Activated gamma-delta T cell (primary cell): ENCODE results near the gene CRELD2.
A peak's percentile ranks its signal among the peaks of the same experiment; 100 is the strongest.

Source experiments
- DNase-seq: peaks from one replicate; lab custom pipeline; 2025; lab: John Stamatoyannopoulos, UW

CRELD2 gene

DNA sequence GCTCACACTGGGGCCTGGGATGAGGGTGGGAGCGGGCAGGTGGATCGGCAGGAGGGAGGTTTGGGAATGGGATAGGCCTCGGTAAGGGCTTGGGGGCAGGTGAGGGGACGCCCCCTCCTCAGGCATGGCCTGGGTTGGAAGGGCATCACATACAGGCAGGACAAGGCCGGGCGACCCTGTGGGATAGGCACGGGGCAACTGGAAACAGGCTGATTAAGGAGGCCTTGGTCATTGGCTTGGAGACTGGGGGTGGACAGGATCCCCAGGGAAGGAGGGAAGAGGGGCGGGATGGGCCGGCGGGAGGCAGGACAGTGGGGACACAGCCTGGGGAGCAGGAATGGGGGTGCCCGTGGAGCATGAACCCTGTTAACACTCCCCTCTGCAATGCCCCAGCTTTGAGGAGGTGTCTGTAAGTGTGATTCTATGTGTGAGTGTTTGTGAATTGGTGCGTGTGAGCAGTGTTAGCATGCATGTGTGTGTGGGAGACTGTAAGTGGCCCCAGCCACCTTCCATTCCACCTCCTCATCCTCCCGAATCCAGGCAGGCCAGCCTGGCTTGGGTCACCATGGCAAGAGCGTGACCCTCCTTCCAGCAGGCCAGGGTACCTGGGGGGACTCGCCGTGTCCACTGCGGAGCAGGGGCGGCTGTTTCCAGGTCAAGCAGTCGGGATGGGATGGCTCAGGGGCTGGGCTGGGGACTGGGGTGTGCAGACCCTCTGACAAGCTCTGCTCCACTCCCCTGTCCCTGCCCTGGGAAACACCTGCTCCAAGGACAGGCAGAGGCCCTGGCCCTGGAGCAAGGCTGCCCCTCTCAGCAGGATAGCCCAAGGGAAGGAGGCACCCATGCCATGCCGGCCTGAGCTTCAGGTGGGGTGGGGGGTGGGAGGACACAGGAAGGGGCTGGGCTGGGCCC lies 38.7 kb downstream of the CRELD2 start:
- no peak for DNase-seq

- DNase-seq = no peak
Observed at GRCh38 chr22:49957826-49958365, 39.5 kb downstream of the CRELD2 start.

GRCh38 chr22:49958366-49958921 lies 40.0 kb downstream of the CRELD2 start:
- no peak for DNase-seq

- DNase-seq = no peak
Observed at GRCh38 chr22:49958931-49959781, 40.7 kb downstream of the CRELD2 start.

DNA sequence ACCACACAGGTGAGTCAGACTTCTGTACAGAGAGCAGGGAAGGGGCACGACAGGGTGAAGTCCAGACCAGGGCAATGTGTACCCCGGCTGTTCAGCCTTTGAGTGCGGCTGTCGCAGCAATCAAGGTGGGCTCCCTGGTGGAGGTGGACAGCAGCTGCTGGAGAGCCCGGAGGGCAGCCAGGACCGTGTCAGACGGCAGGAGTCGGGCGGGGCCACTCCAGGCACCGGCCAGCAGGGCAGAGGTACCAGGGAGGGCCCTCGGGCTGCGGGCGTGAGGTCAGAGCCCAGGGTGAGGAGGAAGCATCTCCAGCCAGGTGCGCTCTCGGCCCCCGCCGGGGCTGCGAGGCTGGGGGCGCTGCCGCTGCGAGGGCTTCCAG lies 41.3 kb downstream of the CRELD2 start:
- DNase-seq = no peak

DNA sequence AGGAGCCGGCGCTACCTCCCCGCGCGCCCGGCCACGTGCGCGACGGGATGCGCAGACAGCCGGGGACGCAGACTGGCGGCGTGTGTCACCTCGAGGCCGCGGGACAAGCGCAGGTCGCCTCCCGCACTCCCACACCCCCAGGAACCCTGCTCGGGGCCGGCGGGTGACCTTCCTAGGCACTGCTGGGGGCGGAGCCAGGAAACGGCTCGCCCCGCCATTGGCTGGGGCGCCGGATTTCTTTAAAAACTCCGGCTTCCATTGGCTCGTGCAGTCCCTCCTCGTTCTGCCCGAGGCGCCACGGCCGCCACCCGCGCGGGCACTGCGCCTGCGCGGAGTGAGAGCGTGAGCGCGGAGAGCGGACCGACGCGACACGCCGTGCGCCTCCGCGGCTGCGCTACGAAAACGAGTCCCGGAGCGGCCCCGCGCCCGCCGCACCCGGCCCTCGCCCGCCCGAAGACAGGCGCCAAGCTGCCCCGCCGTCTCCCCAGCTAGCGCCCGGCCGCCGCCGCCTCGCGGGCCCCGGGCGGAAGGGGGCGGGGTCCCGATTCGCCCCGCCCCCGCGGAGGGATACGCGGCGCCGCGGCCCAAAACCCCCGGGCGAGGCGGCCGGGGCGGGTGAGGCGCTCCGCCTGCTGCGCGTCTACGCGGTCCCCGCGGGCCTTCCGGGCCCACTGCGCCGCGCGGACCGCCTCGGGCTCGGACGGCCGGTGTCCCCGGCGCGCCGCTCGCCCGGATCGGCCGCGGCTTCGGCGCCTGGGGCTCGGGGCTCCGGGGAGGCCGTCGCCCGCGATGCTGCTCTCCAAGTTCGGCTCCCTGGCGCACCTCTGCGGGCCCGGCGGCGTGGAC lies 41.9 kb downstream of the CRELD2 start, which contains the start of gene PIM3:
Gene PIM3, plus strand, starts transcription at position 614 of the 846 bp plus-strand sequence. Its CDS starts 176 bp downstream, at position 790.
- peak; percentile 90 for DNase-seq

DNA sequence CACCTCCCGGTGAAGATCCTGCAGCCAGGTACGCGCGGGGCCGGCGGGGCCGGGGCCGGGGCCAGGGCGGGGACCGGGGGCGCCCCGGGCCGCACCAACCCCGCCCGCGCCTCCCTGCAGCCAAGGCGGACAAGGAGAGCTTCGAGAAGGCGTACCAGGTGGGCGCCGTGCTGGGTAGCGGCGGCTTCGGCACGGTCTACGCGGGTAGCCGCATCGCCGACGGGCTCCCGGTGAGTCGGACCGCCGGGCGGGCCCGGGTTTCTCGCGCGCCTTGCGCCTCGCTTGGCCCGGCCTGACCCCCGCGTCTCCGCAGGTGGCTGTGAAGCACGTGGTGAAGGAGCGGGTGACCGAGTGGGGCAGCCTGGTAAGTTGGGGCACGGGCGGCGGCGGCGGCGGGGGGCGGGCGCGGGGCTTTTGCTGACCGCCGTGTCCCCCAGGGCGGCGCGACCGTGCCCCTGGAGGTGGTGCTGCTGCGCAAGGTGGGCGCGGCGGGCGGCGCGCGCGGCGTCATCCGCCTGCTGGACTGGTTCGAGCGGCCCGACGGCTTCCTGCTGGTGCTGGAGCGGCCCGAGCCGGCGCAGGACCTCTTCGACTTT lies 42.7 kb downstream of the CRELD2 start:
- DNase-seq = peak; percentile 44

GRCh38 chr22:49961601-49962011 lies 43.2 kb downstream of the CRELD2 start:
- no peak for DNase-seq

DNA sequence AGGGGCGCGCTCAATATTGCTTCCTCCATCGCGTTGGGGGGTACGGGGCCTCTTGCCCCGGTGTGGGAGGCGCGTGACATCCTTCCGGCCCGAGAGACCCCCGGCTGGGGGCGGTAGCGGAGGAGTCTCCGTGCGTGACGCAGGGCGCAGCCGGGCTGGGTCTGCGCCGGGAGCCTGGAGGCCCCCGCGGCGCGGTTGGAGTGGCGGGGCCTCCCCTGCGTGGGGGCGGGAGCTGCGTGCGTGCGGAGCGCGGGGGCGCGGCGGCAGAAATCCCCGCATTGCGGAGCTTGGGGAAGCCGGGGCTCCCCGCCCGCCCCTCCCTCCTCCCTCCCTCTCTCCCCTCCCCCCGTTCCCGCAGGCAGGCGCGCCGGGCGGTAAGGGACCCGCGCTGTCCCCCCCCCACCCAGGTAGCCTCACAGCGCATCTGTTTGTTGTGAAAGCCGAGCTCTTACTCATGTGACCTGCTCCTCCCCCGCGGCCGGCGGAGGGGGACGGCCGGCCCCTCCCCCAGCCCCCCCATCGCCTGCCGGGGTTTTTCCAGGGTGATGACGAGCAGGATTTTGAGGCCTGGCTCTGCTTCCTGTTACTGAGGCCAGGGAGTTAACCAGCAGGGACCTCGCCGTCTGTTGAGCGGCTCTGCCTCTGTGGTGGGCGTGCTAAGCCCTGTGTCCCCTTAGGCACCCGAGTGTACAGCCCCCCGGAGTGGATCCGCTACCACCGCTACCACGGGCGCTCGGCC lies 43.7 kb downstream of the CRELD2 start:
- DNase-seq = peak; percentile 95

- DNase-seq = no peak
Observed at GRCh38 chr22:49962751-49963646, 44.6 kb downstream of the CRELD2 start.

- no peak for DNase-seq
Observed at GRCh38 chr22:49963647-49964026, 45.2 kb downstream of the CRELD2 start.

DNA sequence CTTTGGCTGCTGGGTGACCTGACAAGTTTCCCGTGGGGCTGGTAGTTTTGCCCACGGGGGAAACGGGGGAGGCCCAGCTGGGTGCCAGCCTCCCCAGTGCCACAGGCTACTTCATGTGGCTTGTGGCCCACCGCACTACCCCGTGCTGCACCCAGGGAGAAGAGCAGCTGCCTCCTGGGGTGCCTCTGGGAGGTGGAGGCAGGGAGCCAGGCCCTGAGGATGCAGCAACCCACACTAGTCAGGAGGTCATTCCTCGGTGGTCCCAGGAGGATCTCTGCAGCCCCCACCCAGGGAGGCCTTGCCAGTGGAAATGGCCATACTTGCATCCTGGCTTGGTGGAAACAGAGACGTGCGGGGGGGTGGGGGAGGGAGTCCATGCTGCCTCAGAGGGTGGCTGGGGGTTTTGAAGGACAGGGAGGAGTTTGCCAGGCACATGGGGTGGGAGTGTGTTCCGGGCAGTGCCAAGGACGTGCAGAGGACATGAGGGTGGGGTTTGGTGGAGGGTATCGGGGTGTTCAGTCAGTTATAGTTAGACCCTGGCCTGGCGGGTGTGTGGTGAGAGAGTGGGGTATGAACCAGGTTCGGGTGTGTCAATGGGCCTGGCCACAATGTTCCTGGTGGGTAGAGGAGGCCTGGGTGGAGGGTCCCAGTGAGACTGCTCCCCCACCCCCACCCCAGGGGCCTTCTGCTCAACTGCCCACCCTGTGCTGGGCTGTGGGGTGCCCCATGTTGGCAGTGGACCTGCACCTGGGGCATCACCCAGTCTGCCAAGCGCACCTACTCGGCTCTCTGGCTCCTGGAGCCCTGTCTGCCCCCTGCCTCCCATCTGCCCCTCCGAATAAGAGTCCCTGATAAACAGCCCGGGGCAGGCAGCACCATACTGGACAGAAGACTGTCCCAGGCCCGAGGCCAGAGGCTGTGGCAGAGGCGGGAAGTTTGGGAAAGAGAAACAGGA lies 46.0 kb downstream of the CRELD2 start:
- DNase-seq = no peak

GRCh38 chr22:49965091-49966040 lies 46.9 kb downstream of the CRELD2 start:
- DNase-seq = no peak

DNA sequence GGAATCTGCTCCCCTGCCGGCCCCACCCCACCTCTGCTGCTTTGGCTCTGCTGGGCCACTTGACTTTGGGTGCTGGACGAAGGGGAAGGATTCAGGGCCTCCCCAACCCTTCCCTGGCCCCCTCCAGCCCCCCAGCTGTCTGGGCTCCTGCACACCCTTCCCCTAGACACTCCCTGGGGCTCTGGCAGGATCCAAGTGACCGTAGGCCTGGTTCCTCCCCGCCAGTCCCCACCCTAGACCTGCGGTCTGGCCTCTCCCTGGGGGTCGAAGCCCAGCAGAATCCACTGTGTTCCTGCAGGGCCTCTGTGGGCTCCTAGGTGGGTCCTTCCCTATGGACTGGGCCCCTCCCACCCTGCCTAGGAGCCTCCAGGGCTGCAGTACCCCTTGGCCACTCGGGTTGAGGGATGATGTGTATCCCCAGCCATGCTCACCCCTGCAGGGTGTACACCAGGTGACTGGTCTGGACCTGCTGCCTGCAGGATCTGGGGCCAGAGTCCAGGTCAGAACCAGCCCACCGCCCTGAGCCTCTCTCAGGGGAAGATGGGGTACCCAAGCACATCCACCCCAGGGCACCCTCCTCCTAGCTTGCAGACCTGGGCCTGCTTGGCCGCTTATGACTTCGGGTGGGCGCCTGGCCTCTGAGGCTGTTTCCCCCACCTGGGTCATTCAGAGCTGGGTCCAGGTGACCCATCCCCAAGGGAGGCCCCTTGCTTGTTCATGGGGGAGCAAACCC lies 47.8 kb downstream of the CRELD2 start:
- no peak for DNase-seq

DNA sequence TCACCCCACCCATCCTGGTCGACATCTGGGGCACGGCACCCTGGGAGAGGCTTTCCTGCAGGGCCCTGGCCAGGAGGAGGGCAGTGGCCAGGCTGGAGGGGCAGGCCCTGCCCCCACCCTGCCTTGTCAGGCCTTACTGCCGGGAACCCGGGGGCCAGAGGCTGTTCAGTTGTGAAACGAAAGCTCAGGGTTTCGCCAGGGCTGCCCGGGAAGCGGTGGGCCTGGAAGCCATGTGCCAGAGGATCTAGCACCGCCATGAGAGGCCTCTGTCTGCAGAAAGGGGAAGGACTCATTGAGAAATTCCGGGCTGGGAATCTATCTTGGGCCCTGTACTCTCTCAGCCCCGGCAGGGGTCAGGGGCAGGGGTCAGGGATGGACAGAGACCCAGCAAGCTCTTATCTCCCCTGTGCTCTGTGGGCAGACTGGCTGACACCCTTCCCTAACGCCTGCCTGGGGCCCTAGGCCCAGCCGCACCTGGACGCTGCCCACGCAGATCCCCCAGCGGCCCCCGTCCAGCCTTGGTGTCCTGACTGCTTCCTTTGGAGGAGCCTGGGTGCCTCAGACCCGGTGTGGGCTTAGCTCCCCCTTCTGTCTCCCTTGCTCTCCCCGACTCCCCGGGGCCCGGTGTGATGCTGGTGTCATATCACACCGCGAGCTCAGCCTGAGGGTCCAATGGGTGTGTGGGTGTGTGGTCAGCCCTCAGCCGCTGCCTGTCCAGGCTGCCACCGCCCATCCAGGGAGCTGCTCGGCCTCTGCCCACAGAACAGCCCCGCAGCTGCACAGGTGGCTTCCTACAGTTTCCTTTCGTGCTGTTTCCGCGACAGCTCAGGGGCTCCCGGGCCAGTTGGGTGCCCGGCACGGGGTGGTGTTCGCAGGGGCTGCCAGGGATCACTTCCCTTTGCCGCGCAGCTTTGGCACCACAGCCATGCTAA lies 48.6 kb downstream of the CRELD2 start:
- no peak for DNase-seq
